GM12873 (cell line): Measurements from ENCODE around the gene UMOD.

Experiments used
- CTCF ChIP-seq: IDR thresholded peaks from 2 replicates; pipeline ENCODE4 v1.5.1; 2012; ENCODE audit warnings: low read depth, mild to moderate bottlenecking, moderate library complexity, low read length, control low read depth; ENCODE audit not compliant: insufficient read depth; ENCODE audit errors: missing control alignments

UMOD gene

GRCh38 chr16:20327444-20328041 lies 25.0 kb downstream of the UMOD start, which contains the start of gene GP2:
Gene GP2 (minus strand): TSS chr16:20327513. CDS start chr16:20326431, 1,082 bp downstream.
- no peak for TF ChIP-seq CTCF

GRCh38 chr16:20326321-20326720 lies 26.2 kb downstream of the UMOD start:
- no peak for TF ChIP-seq CTCF

- no peak for TF ChIP-seq CTCF
Observed at GRCh38 chr16:20325005-20325404, 27.5 kb downstream of the UMOD start.

- no peak for TF ChIP-seq CTCF
Observed at GRCh38 chr16:20323591-20324117, 28.9 kb downstream of the UMOD start.

GRCh38 chr16:20322696-20323095 lies 29.8 kb downstream of the UMOD start:
- no peak for TF ChIP-seq CTCF

- TF ChIP-seq CTCF: no peak
Observed at GRCh38 chr16:20321671-20322070, 30.8 kb downstream of the UMOD start.

GRCh38 chr16:20320592-20320991 lies 31.9 kb downstream of the UMOD start:
- TF ChIP-seq CTCF: no peak
